GM21447 (cell line): Measurements from ENCODE around the gene ZNF775.

Experiments used
- ATAC-seq: cut with Tn5 transposase; IDR thresholded peaks from one replicate; pipeline ENCODE4 v1.9.1; 2021; ENCODE audit not compliant: unreplicated experiment

ZNF775 gene

DNA sequence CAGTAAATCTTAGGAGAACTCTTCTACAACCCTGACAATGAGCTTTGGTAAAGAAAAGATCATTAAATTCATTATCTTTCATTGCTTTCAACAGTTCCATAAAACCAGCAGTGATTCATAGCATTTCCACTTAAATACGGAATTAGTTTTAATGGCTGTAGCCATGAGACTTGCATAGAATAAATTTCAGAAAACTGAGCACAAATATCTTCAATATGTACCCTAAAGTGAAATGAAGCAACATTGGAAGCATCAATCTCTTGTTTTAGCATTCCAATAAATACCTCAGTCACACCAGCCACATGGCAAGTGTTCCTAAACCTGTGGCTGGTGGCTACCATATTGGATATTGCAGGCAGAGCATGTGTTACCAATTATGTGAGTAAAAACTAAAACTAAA is 34.1 kb upstream of the ZNF775 start:
- ATAC-seq = no peak

DNA sequence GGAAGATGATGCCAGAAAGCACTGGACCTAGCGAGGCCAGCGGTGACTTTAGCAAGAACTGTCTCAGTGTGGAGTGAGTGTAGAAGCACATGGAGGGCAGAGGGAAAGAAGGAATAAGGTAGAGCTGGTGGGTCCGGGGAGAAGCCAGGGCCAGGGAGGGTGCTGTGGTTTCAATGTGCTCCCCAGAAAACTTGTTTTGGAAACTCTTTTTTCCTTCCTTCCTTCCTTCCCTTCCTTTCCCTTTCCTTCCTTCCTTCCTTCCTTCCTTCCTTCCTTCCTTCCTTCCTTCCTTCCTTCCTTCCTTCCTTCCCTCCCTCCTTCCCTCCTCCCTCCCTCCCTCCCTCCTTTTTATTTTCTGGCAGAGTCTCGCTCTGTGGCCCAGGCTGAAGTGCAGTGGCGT is 32.2 kb upstream of the ZNF775 start:
- ATAC-seq = no peak

DNA sequence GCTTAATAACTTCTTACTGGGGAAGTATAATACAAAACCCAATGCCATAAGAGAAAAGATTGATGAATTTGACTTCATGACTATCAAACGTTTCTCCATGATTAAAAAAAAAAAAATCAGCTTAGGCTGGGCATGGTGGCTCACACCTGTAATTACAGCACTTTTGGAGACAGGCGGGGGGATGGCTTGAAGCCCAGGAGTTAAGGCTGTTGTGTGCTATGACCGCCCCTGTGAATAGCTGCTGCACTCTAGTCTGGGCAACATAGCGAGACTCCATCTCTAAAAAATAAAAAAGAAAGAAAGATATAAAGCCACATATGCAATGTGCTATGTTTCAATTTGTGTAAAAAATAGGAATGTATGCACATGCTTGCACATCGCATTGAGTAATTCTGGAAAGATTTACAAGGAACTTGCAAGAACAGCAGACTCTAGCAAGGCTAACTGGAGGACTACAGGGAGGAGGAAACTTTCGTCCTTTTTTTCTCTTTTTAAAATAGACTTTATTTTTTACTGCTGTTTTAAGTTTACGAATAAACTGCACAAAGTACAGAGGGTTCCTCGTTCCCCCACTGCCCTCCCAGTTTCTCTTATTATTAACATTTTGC is 27.4 kb upstream of the ZNF775 start:
- no peak for ATAC-seq

DNA sequence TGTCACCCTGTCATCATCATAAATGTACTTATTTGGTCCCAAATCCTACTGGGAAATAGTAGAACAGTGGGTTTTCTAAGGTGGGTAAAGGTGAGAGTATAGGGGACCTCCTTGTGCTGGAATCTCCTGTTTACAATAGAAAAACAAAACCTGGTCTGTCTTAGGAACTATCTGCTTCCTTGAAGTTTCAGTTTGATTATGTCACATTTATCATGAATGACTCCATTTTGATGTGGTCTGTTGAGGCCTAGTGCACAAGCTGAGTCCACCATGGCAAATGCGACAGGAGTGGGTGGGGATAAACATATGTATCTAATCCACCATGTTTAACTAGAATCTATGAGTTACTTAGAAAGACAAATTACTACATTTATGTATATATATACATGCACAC is 23.5 kb upstream of the ZNF775 start:
- ATAC-seq = no peak

DNA sequence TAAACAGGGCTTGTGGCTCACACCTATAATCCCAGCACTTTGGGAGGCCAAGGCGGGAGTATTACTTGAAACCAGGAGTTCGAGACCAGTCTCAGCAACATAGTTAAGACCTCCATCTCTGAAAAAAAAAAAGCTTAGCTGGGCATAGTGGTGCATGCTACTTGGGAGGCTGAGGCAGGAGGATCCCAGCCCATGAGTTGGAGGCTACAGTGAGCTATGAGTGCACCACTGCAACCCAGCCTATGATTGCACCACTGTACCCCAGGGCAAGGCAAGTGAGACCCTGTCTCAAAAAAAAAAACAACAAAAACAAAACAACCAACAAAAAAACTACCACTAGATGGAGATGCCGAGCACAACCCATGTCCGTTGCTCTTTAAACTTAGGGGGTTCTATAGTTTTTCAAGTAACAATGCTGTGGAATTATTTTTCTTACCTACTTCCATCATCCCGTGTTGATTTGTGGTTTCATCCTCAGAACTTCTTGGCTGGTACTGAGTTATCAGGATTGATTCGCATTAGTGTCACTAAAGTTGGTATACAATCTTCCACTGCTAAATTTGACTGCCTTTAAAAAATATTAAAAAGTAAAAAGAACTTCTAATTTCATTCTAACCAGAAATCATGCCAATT is 22.7 kb upstream of the ZNF775 start:
- ATAC-seq = no peak

DNA sequence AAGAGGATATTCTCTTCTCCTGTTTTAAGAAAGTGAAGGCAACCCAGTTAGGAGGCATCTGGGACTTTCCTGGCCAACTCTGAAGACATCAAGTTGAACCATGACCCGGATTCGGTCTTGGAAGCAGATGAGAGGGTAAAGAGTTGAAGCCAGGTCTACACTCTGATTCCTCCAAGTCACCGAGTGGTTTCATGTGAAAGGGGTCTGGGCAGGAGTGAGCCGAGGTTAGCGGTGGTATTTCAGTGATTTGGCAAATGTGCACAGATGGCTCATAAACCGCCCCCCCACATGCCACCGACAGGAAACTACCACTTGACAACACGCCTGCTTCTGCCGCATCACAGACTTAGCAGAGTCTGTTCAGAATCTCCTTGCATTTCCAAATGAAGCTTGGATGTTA is 21.9 kb upstream of the ZNF775 start:
- peak; percentile 67 for ATAC-seq

DNA sequence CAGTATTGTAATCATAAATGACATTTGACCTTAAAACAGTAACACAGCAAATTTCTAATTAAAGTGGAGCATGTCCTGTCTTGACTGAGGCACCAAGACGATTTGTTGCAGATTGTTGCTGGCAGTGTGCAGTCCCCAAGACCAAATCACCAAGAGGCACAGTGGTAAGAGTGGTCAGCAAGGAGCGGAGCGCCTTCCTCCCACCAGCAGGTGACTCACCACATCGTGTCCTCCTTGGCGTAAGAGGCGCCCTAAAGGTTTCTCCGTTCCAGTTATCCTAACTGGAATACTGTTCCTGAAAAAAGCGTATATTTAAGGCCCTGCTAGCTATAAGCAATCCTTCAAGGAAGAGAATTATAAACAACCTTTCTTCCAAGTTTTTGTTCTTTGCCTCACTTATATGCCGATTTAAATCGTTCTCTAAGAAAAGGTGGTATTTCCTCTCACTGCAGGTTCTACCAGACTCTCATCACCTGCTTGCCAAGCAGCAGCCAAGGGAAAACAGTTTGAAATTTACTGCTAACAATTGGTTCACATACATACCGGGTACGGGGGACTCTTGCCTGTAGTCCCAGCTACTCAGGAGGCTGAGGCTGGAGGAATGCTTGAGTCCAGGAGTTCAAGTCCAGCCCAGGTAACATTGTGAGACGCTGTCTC is 21.2 kb upstream of the ZNF775 start:
- peak; percentile 34 for ATAC-seq

DNA sequence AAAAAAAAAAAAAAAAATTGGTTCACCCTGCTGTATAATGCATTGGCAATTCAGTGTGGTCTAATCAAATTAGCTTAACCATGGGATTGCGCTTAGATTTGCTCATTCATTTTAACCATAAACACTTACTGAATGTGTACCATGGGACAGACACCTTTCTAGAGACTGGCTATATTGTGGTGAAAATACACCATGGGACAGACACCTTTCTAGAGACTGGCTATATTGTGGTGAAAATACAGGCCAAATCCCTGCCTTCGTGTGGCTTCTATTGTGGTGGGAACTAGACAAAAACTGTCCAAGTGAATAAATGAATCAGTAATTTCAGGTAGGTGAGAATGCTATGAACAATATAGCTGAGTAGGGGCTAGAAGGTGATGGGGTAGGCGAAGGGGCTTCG is 20.7 kb upstream of the ZNF775 start:
- ATAC-seq = no peak

DNA sequence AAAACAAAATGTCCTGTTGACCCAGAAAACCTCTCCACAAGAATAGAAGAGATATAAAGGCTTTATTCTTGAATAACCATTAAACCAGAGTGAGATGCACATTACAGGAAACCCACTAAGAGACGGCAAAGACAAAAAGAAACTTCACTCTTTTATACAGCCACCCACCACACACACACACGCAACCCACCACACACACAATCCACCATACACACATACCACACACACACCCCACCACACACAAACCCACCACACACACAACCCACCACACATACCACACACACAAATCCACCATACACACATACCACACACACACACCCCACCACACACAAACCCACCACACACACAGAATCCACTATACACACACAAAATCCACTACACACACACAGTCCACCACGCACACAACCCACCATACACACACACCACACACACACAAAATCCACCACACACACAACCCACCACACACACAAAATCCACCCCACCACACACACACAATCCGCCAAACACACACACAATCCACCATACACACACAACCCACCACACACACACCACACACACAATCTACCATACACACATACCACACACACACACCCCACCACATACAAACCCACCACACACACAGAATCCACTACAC is 20.0 kb upstream of the ZNF775 start:
- ATAC-seq = no peak

DNA sequence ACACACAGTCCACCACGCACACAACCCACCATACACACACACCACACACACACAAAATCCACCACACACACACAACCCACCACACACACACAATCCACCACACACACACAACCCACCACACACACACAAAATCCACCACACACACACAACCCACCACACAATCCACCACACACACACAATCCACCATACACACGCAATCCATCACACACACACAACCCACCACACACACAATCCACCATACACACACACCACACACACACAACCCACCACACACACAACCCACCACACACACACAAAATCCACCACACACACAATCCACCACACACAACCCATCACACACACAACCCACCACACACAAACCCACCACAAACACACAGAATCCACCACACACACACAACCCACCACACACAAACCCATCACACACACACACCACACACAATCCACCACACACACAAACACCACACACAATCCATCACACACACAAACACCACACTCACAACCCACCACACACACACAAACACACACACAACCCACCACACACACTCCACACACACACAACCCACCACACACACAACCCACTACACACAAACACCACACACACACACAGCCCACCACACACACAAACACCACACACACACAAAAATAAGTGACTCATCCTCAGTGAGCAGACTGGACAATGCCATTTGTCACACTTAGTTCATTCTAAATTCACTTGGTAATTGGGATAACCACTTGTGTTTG is 19.3 kb upstream of the ZNF775 start:
- no peak for ATAC-seq

DNA sequence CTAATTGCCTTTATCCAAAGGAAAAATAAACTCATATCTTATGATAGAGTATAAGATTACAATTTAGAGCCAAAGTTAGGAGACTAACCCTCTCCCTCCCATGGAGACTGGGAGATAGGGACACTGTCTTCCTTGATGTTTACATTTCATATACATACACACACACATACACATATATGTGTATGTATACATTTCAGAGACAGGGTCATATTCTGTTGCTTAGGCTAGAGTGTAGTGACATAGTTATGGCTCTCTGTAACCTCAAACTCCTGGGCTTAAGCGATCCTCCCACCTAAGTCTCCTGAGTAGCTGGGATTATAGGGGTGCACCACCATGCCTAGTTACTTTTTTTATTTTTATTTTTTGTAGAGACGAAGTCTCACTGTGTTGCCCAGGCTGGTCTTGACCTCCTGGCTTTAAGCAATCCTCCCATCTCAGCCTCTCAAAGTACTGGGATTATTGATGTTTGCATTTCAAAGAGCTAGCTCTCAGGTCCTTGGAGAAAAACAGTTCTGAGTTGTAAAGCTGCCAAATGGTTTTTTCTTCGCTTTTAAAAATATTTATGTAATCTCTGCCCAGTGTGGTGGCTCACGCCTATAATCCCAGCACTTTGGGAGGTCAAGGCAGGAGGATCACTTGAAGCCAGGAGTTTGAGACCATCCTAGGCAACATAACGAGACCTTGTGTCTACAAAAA is 18.6 kb upstream of the ZNF775 start:
- ATAC-seq = no peak

DNA sequence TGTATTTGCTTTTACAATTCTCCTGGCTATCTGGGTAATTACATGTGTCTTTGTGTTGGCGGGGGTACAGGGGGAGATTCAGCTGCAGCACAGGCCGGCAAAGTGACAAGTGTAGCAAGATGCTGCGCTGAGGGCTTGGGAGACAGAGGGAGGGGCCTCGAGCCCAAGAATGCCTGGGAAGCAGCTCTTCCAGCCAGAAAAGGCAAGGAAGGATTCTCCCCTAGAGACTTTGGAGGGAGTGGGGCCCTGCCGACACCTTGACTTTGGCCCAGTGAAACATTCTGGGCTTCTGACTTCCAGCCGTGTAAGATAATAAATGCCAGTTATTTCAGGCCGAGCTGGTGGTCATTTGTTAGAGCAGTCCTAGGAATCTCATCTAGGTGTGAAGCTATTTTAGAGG is 17.7 kb upstream of the ZNF775 start:
- no peak for ATAC-seq

DNA sequence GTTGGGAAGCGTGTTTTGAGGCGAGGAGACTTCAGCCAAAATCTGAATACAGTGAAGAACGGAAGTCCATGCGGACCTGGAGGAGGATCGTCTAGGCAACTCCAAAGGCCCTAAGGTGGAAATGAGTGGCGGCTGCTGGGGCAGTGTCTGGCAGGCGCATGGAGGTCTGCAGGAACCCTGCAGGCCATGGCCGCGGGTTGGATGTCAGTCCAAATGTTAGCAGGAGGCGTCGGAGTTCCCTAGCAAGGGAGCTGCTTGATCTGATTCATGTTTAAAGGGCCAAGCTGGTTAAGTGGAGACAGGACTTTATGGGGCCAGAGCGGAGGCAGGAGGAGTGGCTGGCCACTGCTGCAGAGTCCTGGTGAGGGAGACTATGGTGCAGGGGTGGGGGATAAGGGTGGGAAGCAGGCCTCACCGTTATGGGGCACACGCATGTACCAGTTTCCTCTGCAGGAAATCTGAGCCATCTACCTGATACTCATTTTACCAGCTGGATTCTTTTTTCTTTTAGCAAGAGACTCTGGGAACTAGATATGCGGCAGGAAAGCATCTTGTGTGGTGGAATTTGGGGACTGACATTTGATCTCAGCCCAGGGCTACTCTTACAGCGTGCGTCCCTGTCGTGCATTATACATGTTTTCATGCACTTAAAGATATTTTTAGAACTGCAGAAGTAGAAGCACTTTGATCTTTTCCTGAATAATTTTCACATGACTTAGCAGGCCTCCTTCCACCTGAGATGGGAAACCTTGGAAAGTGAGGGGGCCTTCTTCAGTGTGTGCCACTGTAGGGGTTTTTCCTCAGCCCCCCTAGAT is 17.1 kb upstream of the ZNF775 start:
- no peak for ATAC-seq

DNA sequence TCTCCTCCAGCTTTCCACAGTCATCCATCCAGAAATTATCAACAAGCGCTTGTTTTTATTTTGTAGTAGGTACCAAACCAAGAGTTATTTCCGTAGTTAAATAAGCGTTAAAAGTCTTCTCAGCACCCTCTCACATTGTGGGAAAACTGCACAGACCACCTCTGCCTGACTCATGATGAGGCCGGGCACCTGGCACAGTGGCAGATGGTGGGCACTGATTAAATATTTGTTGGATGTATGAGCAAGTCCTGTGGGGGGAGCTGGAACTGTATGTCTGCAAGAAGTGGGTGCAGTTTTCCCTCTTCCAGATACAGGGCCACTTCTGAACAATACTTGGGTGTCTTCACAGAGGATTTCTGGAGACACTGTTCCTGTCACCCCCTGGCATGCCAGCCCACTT is 15.8 kb upstream of the ZNF775 start:
- no peak for ATAC-seq

DNA sequence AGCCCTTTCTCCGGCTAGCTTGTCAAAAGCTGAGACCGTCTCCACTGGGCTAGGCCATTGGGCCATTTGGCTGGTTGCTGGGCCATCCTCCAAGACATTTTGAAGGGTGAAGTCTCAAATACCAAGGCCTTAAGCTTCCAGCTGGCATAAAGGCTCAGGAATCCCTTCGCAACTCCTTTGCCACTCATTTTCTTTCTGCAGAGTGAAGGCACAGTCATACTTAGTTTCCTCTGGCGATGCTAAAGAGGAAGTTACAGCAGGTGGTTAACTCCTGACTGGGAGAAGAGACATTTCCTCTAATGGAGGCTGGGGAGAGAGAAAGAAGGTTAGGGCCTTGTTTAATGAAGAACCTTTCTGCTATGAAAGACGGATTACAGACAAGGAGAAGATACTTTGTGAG is 15.3 kb upstream of the ZNF775 start:
- ATAC-seq = peak; percentile 41

DNA sequence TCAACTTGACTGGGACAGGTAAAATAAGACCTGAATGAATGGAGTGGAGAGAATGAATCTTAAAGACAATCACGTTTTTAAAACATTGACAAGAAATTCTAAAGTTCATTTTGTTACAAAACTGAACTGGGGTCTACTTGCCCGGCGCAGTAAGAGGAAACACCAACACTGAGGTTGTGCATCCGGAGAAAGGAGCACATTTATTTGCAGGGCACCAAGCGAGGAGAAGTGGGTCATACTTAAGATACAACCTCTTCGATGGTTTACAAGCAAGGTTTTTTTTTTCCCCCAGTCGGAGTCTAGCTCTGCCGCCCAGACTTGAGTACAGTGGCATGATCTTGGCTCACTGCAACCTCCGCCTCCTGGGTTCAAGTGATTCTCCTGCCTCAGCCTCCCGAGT is 13.9 kb upstream of the ZNF775 start:
- ATAC-seq = no peak

DNA sequence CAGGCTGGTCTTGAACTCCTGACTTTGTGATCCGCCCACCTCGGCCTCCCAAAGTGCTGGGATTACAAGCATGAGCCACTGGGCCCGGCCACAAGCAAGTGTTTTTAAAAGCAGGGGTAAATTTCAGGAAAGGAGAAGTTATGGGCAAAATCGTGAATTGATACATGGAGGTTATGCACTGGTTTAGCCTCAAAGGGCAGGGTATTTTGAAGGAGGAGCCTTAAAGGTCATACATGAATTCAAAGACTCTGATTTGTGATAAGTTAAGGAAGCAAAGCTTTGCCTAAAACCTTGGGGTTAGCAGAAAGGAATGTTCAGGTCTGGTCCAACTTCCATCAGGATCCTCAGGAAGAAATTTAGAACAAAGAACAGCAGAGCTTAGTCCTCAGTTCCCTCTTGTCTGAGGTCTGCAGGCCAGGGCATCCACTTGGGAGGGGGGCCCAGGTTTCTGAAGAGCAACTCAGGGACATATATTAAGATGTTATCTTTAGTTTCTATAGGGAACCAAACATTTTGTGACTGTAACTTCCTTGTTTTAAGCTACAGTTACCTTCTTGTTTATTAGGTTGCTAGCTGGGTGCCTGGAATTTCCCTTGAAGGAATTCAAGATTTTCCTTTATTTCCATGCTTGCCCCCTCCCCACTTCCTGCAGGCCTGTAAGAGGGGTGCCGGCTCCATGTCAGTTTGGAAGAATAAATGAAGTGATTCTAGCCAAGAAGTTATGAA is 13.3 kb upstream of the ZNF775 start:
- ATAC-seq = no peak

DNA sequence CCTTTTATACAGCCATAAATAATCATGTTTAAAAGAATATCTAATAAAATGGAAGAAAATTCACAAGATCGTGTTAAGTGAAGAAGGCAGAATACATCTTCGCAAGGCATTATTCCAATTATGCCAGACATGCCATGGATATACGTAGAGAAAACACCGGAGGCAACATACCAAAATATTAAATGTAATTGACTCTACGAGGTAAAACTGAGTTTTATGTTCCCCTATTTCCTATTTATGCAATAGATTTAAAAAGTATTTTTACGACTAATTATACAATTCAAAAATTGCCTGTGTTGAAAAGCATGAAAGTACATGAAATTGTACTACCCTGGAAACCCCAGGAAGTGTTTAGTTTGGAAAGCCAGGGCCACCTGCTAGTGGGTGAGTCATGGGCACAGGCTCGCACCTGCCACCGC is 11.4 kb upstream of the ZNF775 start:
- no peak for ATAC-seq

DNA sequence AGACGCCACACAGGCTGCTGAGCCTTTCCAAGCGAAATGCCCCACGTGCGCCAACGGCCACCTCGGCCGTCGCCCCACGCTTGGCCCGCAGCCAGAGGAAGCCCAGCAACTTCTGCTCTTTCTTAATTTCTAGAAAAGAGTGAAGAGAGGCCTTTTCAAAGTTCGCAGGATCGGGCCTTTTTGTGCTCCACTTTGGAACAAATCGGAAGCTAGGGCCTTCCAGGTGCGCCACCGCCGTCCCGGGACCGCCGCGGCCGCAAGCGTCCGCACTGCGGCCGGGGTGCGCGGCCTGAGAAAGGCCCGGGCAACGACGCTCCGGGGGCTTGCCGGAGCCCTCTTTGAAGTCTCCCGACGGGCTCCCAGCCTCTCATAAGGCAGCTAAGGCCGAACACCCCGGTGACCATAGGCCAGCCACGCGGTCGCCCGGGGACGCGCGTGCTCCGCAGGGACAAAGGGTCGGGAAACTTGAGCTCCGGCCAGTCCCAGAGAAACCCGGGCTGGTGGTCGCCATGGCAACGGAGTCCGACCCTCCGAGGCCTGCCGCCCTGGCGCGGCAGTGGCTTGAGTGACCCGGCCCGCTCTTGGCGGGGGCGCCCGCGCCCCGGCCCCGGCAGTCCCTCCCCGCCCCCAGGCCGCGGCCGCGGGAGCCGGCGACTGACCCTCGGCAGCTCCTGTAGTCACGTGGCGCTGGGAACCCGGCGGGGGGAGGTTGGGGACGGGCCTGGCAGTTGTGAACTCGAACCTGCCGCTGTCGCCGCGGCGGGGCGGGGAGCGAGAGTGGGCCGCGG is 10.8 kb upstream of the ZNF775 start, which contains the start of gene REPIN1:
TSS of gene REPIN1 (plus strand) at position 727 of the 788 bp plus-strand sequence. CDS start 890 bp downstream, outside the sequence.
- ATAC-seq = peak; percentile 39
